ENCODE results near the gene GRAMD1B.

DNA sequence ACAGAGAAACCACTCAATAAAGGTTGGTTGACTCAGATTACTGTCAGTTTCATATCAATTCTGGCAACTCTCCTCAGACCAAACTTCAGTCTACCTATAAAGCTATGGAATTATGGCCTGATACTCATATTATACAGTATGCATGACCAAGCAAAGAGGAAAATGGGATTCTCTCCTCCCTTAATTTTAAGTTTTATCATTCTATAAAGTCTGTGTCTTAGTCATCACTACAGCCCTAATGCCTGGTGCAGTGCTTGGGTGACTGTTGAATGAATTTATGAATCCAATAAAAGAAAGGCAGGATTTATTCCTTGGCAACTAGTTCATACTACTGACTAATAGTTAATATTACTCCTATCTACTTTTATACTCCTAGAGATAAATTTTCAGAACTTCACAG lies 37.6 kb upstream of the GRAMD1B start:
- TF ChIP-seq, protein P1, sequence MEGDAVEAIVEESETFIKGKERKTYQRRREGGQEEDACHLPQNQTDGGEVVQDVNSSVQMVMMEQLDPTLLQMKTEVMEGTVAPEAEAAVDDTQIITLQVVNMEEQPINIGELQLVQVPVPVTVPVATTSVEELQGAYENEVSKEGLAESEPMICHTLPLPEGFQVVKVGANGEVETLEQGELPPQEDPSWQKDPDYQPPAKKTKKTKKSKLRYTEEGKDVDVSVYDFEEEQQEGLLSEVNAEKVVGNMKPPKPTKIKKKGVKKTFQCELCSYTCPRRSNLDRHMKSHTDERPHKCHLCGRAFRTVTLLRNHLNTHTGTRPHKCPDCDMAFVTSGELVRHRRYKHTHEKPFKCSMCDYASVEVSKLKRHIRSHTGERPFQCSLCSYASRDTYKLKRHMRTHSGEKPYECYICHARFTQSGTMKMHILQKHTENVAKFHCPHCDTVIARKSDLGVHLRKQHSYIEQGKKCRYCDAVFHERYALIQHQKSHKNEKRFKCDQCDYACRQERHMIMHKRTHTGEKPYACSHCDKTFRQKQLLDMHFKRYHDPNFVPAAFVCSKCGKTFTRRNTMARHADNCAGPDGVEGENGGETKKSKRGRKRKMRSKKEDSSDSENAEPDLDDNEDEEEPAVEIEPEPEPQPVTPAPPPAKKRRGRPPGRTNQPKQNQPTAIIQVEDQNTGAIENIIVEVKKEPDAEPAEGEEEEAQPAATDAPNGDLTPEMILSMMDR (conservative IDR thresholded peaks at IDR 0.05; ENCODE audit: low read depth, low read length): no peak
- TF ChIP-seq EZH2 (IDR thresholded peaks at IDR 0.05; ENCODE audit: low read length, unreplicated experiment): no peak
